Measurements from ENCODE around the gene CYFIP1. TPM values are rescaled to one million over a fixed set of nuclear protein-coding genes. Genes with fewer than 3 reads are reported as not detected.

Gene CYFIP1
- polyA plus RNA-seq, 3 donors from 2014 or later = 3.4 to 5.6 (median 3.7) TPM

GRCh38 chr15:22891426-22892210 is 88.5 kb downstream of the CYFIP1 start:
- no peaks in the 10 kb centered on the region for H3K4me1 Mint-ChIP-seq
- no peak overlapping the region for H3K27ac Mint-ChIP-seq
- peaks cover 0 to 1% (median 0%) of the 10 kb centered on the region in 3 donors for H3K27me3 Mint-ChIP-seq (ENCODE audit: low read depth in 3 of 3)

GRCh38 chr15:22890296-22890695 is 89.9 kb downstream of the CYFIP1 start:
- peaks cover 0 to 2% of the 10 kb centered on the region in 2 donors for H3K4me1 Mint-ChIP-seq
- DNase-seq = no peak
- H3K9me3 Mint-ChIP-seq = no peaks in the 10 kb centered on the region
- no peak overlapping the region for H3K27ac Mint-ChIP-seq
- no peaks in the 10 kb centered on the region for H3K36me3 Mint-ChIP-seq
- H3K4me3 Mint-ChIP-seq = no peak overlapping the region
- peaks cover 0 to 1% (median 0%) of the 10 kb centered on the region in 3 donors for H3K27me3 Mint-ChIP-seq (ENCODE audit: low read depth in 3 of 3)

More at GRCh38 chr15:22891426-22892210, 88.5 kb downstream of the CYFIP1 start:
- no peak for DNase-seq
- no peaks in the 10 kb centered on the region for H3K9me3 Mint-ChIP-seq
- H3K36me3 Mint-ChIP-seq = no peaks in the 10 kb centered on the region
- no peak overlapping the region for H3K4me3 Mint-ChIP-seq

- Mint-ChIP-seq H3K27ac (no peak overlapping the region), H3K9me3 (no peaks in the 10 kb centered on the region), H3K4me1 (peaks cover 6 to 11% of the 10 kb centered on the region in 2 donors), H3K4me3 (no peak overlapping the region), H3K36me3 (no peaks in the 10 kb centered on the region), H3K27me3 (ENCODE audit: low read depth in 3 of 3) (peaks cover 0 to 3% (median 0%) of the 10 kb centered on the region in 3 donors)
- no peak for DNase-seq
Measured at GRCh38 chr15:22889146-22889818, 90.9 kb downstream of the CYFIP1 start.

GRCh38 chr15:22888120-22888859 is 91.9 kb downstream of the CYFIP1 start:
- H3K4me1 Mint-ChIP-seq = peaks cover 12 to 17% of the 10 kb centered on the region in 2 donors
- peaks cover 0 to 3% (median 0%) of the 10 kb centered on the region in 3 donors for H3K27me3 Mint-ChIP-seq (ENCODE audit: low read depth in 3 of 3)
- H3K27ac Mint-ChIP-seq = no peak overlapping the region
- no peaks in the 10 kb centered on the region for H3K9me3 Mint-ChIP-seq
- no peak for DNase-seq
- H3K4me3 Mint-ChIP-seq = no peak overlapping the region
- no peaks in the 10 kb centered on the region for H3K36me3 Mint-ChIP-seq

GRCh38 chr15:22887157-22887951 is 92.8 kb downstream of the CYFIP1 start:
- Mint-ChIP-seq H3K27ac (no peak overlapping the region), H3K9me3 (no peaks in the 10 kb centered on the region)

GRCh38 chr15:22885120-22885519 is 95.0 kb downstream of the CYFIP1 start:
- H3K36me3 Mint-ChIP-seq = peaks cover 0 to 3% (median 0%) of the 10 kb centered on the region in 3 donors
- peaks cover 12 to 17% of the 10 kb centered on the region in 2 donors for H3K4me1 Mint-ChIP-seq
- peak overlapping the region in 1 of 5 donors; percentile 73 for H3K4me3 Mint-ChIP-seq
- no peaks in the 10 kb centered on the region for H3K9me3 Mint-ChIP-seq
- no peak for DNase-seq
- peaks cover 0 to 3% (median 3%) of the 10 kb centered on the region in 3 donors for H3K27me3 Mint-ChIP-seq (ENCODE audit: low read depth in 3 of 3)
- peak overlapping the region in 1 of 6 donors; percentile 26 for H3K27ac Mint-ChIP-seq

More at GRCh38 chr15:22887157-22887951, 92.8 kb downstream of the CYFIP1 start:
- H3K36me3 Mint-ChIP-seq = no peaks in the 10 kb centered on the region
- no peak overlapping the region for H3K4me3 Mint-ChIP-seq
- H3K4me1 Mint-ChIP-seq = peaks cover 12 to 17% of the 10 kb centered on the region in 2 donors
- H3K27me3 Mint-ChIP-seq (ENCODE audit: low read depth in 3 of 3) = peaks cover 0 to 3% (median 0%) of the 10 kb centered on the region in 3 donors
- DNase-seq = no peak

GRCh38 chr15:22884344-22884743 is 95.8 kb downstream of the CYFIP1 start:
- Mint-ChIP-seq H3K27ac (no peak overlapping the region), H3K4me1 (peaks cover 12 to 17% of the 10 kb centered on the region in 2 donors), H3K36me3 (peaks cover 0 to 3% (median 0%) of the 10 kb centered on the region in 3 donors), H3K9me3 (no peaks in the 10 kb centered on the region), H3K4me3 (peak overlapping the region in 2 of 5 donors; percentile 9 to 42), H3K27me3 (ENCODE audit: low read depth in 3 of 3) (peaks cover 0 to 4% (median 3%) of the 10 kb centered on the region in 3 donors)
- DNase-seq = peak; percentile 9 to 26 (median 26)

- H3K27me3 Mint-ChIP-seq (ENCODE audit: low read depth in 3 of 3) = peaks cover 0 to 4% (median 4%) of the 10 kb centered on the region in 3 donors
- no peaks in the 10 kb centered on the region for H3K9me3 Mint-ChIP-seq
- DNase-seq = no peak
- H3K27ac Mint-ChIP-seq = no peak overlapping the region
- H3K4me1 Mint-ChIP-seq = peaks cover 12 to 17% of the 10 kb centered on the region in 2 donors
- no peak overlapping the region for H3K4me3 Mint-ChIP-seq
- H3K36me3 Mint-ChIP-seq = peaks cover 0 to 3% (median 0%) of the 10 kb centered on the region in 3 donors
Measured at GRCh38 chr15:22883196-22883595, 97.0 kb downstream of the CYFIP1 start.

GRCh38 chr15:22881739-22882440 is 98.3 kb downstream of the CYFIP1 start:
- Mint-ChIP-seq H3K9me3 (peaks cover 0 to under 1% (median 0%) of the 10 kb centered on the region in 6 donors), H3K4me3 (no peak overlapping the region), H3K4me1 (peaks cover 12 to 17% of the 10 kb centered on the region in 2 donors), H3K27ac (no peak overlapping the region), H3K27me3 (ENCODE audit: low read depth in 3 of 3) (peaks cover 0 to 5% (median 4%) of the 10 kb centered on the region in 3 donors), H3K36me3 (peaks cover 0 to 3% (median 0%) of the 10 kb centered on the region in 3 donors)
- no peak for DNase-seq

GRCh38 chr15:22880981-22881738 is 99.0 kb downstream of the CYFIP1 start:
- peaks cover 12 to 17% of the 10 kb centered on the region in 2 donors for H3K4me1 Mint-ChIP-seq
- H3K27me3 Mint-ChIP-seq (ENCODE audit: low read depth in 3 of 3) = peaks cover 0 to 5% (median 4%) of the 10 kb centered on the region in 3 donors
- H3K27ac Mint-ChIP-seq = no peak overlapping the region
- peaks cover 0 to 4% (median 0%) of the 10 kb centered on the region in 3 donors for H3K36me3 Mint-ChIP-seq
- no peak overlapping the region for H3K4me3 Mint-ChIP-seq
- no peak for DNase-seq
- H3K9me3 Mint-ChIP-seq = peaks cover 0 to 1% (median 0%) of the 10 kb centered on the region in 6 donors

- H3K36me3 Mint-ChIP-seq = peaks cover 0 to 8% (median 4%) of the 10 kb centered on the region in 3 donors
- DNase-seq = no peak
- H3K9me3 Mint-ChIP-seq = peaks cover 0 to 1% (median 0%) of the 10 kb centered on the region in 6 donors
- peaks cover 12 to 15% of the 10 kb centered on the region in 2 donors for H3K4me1 Mint-ChIP-seq
- no peak overlapping the region for H3K27ac Mint-ChIP-seq
- no peak overlapping the region for H3K4me3 Mint-ChIP-seq
- H3K27me3 Mint-ChIP-seq (ENCODE audit: low read depth in 3 of 3) = peaks cover 0 to 5% (median 4%) of the 10 kb centered on the region in 3 donors
Measured at GRCh38 chr15:22880068-22880980, 99.8 kb downstream of the CYFIP1 start.

Measured in immature natural killer cell (primary cell).